Mesodermal cell (in vitro differentiated cells): Measurements from ENCODE around the gene DAPK1.
A peak's percentile ranks its signal among the peaks of the same experiment; 100 is the strongest.

Experiments used
- H3K27ac ChIP-seq: 2 replicates; pipeline ENCODE4 v1.7.0; 2013; ENCODE audit warnings: mild to moderate bottlenecking, low read depth, low read length, moderate library complexity; ENCODE audit not compliant: severe bottlenecking
- H3K36me3 ChIP-seq: 2 replicates; pipeline ENCODE4 v1.7.1; 2013; ENCODE audit warnings: mild to moderate bottlenecking, low read length, moderate library complexity; ENCODE audit not compliant: control insufficient read depth, insufficient read depth
- H3K4me1 ChIP-seq: one replicate; pipeline ENCODE4 v1.7.1; 2013; ENCODE audit warnings: mild to moderate bottlenecking, low read length; ENCODE audit not compliant: insufficient read depth, control insufficient read depth, poor library complexity, severe bottlenecking
- H3K4me3 ChIP-seq: 2 replicates; pipeline ENCODE4 v1.7.0; 2013; ENCODE audit warnings: low read length, control low read depth, mild to moderate bottlenecking; ENCODE audit not compliant: insufficient read depth, poor library complexity, severe bottlenecking; ENCODE audit errors: extremely low read depth
- H3K9me3 ChIP-seq: 2 replicates; pipeline ENCODE4 v1.7.1; 2013; ENCODE audit warnings: mild to moderate bottlenecking, low read length, moderate library complexity; ENCODE audit not compliant: control insufficient read depth
- WGBS, 2 experiments: methylation state at CpG; one replicate each; pipeline ENCODE4 v1.1.5; 2013; ENCODE audit warnings: missing lambda C conversion rate in 2 of 2; ENCODE audit not compliant: insufficient coverage in 2 of 2; 5-methylcytosine and 5-hydroxymethylcytosine counted together

DAPK1 gene

DNA sequence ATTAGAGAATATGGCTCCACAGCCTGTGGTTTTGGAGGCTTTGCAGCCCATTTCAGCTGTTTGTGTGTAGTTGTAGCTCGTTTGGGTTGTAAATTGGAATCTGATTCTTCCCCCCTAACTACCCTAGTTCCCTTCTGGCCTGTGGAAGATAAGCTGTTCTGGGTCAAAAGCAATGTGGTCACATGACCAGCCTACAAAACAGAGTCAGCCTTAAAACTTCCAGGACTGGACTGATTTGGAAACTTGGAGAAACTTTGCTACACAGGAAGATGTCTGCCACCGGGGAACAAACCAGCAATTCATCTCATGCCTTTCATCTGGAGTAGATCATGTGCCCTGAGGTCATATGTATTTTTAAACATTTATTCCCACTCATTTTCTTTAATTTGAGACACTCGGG lies 83.8 kb downstream of the DAPK1 start:
- 71% methylated on average over 1 of the region's 3 CpGs; no CpG with 5 or more reads in 1 of the 2 experiments for WGBS, 2 experiments
- H3K27ac ChIP-seq: peak overlapping the region; percentile 64

DNA sequence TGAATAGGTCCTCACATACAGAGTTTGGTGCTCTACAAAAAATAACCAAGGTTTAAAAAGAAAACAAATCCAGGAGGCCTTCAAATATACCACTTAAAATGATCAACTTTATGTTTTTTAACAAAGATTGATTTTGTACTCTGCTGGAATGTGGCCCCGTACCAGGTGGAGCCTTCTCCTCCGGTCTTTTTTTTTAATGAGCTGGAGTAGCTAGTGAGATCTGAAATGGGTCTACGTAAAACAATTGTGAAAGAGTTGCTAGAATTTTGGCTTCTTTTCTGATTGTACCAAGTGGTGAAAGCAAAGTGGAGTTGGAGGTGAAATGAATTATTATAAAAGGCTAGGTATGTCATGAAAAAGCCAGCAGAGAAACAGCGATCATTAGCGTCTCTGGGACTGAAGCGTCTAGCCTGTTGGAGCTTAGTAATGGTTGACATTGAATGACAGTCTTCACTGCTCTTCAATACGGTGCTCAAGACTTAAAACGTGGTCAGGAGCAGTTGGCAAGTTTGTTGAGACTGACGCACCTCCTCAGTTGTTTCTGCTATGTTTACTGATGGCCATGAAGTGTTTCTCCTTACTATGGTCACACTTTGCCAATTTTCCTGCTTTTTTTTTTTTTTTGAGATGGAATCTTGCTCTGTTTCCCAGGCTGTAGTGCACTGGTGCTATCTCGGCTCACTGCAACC lies 84.4 kb downstream of the DAPK1 start:
- Histone ChIP-seq H3K36me3 (no peaks in the 10 kb centered on the region), H3K27ac (peak overlapping the region; percentile 64)
- 97 to 100% methylated on average over 8 to 10 of the region's 10 CpGs for WGBS, 2 experiments

More for the DNA sequence above, 83.8 kb downstream of the DAPK1 start:
- peaks cover 36% of the 10 kb centered on the region for H3K4me1 ChIP-seq
- H3K4me3 ChIP-seq: no peak overlapping the region
- no peaks in the 10 kb centered on the region for H3K9me3 ChIP-seq
- H3K36me3 ChIP-seq: no peaks in the 10 kb centered on the region

DNA sequence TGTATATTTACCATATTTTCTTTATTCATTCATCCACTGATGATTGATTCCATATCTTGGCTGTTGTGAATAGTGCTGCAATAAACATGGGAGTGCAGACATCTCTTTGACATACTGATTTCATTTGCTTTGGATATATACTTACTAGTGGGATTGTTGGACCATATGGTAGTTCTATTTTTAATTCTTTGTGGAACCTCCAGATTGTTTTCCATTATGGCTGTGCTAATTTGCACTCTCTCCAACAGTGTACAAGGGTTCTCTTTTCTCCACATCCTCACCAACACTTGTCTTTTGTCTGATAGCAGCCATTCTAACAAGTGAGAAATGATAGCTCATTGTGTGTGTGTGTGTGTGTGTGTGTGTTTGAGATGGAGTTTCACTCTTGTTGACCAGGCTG lies 86.7 kb downstream of the DAPK1 start:
- Histone ChIP-seq H3K9me3 (no peaks in the 10 kb centered on the region), H3K4me3 (no peak overlapping the region), H3K27ac (no peak overlapping the region), H3K4me1 (peaks cover 23% of the 10 kb centered on the region), H3K36me3 (no peaks in the 10 kb centered on the region)

More for the DNA sequence above, 84.4 kb downstream of the DAPK1 start:
- Histone ChIP-seq H3K4me1 (peaks cover 33% of the 10 kb centered on the region), H3K4me3 (no peak overlapping the region), H3K9me3 (no peaks in the 10 kb centered on the region)

DNA sequence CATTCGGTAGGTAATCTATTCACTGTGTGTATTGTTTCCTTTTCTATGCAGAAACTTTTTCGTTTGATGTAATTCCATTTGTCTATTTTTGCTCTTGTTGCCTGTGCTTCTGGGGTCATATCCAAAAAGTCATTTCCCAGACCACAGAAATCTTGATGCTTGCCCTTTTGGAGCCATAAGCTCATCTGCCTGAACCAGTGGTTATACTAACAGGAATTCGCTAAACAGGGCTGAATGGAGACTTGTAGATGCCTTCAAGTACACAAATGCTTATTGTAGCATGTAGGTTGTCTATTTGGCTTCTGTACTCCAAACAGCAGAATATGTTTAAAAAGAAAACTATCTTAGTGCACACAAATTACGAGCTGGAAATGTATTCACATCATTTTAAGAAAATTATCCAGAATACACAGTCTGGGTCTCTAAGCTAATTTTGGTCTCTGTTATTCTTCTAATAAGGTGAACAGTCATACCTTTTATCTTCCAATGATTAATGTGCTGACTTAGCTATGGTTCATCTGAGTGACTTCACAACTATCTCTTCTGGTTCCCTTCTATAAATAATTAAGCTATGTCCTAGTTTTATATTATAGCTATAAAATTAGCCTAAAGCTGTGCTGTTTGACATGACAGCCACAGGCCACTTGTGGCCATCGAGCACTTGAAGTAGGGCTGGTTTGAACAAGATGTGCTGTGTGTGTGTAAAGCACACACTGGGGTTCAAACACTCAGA lies 87.6 kb downstream of the DAPK1 start:
- Histone ChIP-seq H3K36me3 (no peaks in the 10 kb centered on the region), H3K4me3 (no peak overlapping the region), H3K9me3 (no peaks in the 10 kb centered on the region), H3K27ac (no peak overlapping the region), H3K4me1 (peaks cover 15% of the 10 kb centered on the region)
- 95% methylated on average over 3 of the region's 5 CpGs; no CpG with 5 or more reads in 1 of the 2 experiments for WGBS, 2 experiments

DNA sequence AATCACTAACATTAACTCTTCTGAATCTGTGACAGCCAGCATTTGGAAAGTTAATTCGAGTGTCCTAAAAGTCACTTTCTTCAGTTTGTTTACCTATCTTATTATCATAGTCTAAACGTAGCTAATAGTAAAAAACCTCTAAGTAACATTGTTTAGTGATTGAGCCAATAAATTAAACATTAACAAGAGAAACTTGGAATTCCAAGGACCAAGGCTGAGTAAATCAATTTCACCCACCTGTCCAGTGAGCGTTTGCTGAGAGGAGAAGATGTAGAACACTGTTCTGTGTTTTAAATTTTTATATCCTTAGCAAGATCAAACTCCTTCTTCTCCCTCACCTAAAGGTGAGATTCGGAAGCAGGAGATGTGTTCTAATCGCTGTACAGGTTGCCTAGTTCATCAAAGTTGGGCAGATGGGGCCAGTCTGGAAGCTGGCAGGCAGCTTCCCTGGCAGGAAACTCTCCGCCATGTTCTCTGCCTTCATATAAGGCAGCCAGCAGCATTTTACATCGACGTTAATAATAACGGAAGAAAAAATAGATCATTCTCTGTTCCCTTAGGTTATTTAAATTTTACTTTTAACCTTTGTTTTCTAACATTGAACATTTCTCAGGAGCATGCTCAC lies 89.2 kb downstream of the DAPK1 start:
- Histone ChIP-seq H3K4me1 (peaks cover 4% of the 10 kb centered on the region), H3K27ac (no peak overlapping the region), H3K4me3 (no peak overlapping the region), H3K36me3 (no peaks in the 10 kb centered on the region), H3K9me3 (no peaks in the 10 kb centered on the region)
- 96 to 100% methylated on average over 4 to 5 of the region's 9 CpGs for WGBS, 2 experiments

DNA sequence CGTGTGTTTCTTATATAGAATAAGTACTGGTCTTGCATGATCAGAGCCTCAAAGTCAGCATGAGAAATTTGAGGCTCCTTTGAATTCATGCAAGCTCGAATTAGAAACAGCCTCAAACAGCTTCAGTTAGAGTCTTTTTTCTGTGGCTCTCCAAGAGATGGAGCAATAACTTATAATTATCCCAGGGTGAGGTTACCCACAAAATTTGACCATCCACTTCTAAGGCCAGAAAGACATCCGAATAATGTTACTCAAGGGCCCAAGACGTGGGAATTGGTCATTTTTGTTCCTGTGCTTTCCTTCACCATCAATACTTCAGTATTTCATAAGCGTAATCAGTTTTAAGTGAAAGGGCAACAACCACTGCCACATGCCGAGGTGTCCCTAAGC lies 89.7 kb downstream of the DAPK1 start:
- 84 to 96% methylated on average over 4 to 5 of the region's 6 CpGs for WGBS, 2 experiments
- Histone ChIP-seq H3K4me1 (no peaks in the 10 kb centered on the region), H3K36me3 (no peaks in the 10 kb centered on the region), H3K4me3 (no peak overlapping the region), H3K27ac (no peak overlapping the region), H3K9me3 (no peaks in the 10 kb centered on the region)

DNA sequence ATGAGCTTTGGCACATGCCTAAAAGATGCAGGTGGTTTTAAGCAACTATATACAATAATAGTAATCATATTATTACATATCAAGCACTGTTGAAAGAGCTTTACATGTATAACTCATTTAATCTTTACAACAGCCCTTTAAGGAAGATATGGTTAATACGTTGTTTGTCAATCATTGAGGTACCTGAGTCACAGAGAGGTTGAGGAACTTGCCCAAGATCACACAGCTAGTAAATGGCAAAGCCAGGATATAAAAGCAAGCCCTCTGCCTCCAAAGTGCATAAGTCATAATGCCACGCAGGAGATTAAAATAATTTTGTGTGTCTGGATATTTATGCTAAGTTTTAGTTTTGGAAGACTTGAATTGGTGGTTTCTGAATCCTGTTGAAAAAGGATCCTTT lies 90.2 kb downstream of the DAPK1 start:
- no peak overlapping the region for H3K27ac ChIP-seq
- no peaks in the 10 kb centered on the region for H3K36me3 ChIP-seq
- no peaks in the 10 kb centered on the region for H3K4me1 ChIP-seq
- H3K4me3 ChIP-seq: no peak overlapping the region
- no peaks in the 10 kb centered on the region for H3K9me3 ChIP-seq
- WGBS, 2 experiments: 100% methylated on average over 1 of the region's 2 CpGs; no CpG with 5 or more reads in 1 of the 2 experiments

DNA sequence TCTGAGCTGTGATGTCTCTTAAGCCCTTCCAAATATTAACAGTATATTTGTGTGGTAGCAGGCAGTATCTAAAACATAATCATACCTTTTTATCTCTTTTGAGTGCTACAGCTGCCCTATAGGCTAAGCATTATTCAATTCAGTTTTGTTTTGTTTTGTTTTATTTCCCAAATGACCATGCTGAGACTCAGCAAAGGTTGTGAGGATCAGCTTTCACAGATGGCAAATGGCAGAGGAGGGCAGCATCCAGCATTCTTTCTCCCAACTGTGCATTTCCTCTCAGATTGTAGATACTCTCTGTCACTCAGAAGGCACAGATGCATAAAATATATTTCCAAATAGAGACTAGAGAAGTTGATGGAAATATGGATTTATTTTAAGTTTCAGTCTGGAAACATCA lies 90.7 kb downstream of the DAPK1 start:
- Histone ChIP-seq H3K36me3 (no peaks in the 10 kb centered on the region), H3K4me3 (no peak overlapping the region), H3K4me1 (no peaks in the 10 kb centered on the region), H3K9me3 (no peaks in the 10 kb centered on the region), H3K27ac (no peak overlapping the region)

DNA sequence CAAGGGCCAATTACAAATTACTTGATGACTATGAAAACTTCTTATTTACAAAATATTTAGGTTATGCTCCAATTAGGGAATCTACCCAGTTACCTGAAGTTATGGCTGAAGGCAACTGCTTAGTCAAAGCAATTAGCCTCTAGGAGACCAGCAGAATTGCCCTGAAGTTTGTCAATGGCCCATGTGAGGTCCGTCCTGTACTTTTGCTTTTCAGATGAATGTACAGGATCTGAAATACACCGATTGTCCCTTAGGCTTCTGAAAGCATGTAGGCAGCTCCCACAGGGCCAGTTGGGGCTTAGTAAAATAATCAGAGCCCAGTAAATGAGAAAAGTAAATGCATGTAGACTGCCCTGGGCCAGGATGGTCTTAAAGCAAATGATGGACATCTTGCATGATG lies 93.3 kb downstream of the DAPK1 start:
- Histone ChIP-seq H3K4me1 (no peaks in the 10 kb centered on the region), H3K27ac (no peak overlapping the region)
- 92 to 95% methylated on average over 2 of the region's 2 CpGs for WGBS, 2 experiments

DNA sequence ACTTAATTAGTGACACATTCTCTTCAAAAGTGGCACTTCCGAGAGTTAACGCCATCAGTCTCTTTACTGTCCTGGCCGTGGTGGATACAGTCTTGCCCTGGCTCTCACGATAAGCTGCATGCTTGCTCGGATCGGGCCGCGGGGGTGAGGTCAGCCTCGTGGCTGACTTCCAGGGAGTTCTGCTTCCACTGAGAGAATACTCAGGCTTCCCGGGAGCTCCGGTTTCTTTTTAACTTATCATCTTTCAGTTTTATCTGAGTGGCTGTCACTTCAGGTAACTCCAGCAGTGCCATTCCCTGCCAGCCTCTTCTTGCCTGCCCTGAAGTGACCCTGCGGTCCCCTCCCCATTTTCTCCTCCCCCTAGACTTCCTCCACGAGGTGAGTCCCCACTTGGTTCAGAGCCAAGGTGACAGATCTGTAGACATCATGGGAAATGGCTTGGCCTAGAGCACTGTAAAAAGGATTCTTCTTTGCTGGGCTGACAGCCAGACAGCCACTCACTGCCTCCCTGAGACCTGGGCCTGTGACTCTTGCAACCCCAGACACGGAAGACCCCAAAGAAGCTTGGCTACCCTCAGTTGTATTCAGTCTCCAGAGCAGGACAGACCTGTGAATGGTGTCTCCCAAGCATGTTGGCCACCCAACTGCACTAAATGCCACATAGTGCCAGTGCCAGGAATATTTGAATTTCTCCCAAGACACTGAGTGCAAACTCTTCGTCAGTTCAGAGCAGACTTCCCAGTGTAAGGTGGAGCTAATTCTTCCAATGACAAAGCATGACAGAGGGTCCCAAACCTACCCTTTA lies 95.1 kb downstream of the DAPK1 start:
- Histone ChIP-seq H3K27ac (no peak overlapping the region), H3K4me1 (peaks cover 9% of the 10 kb centered on the region), H3K36me3 (no peaks in the 10 kb centered on the region), H3K4me3 (no peak overlapping the region), H3K9me3 (no peaks in the 10 kb centered on the region)
- 91 to 92% methylated on average over 13 to 15 of the region's 15 CpGs for WGBS, 2 experiments

More for the DNA sequence above, 93.3 kb downstream of the DAPK1 start:
- Histone ChIP-seq H3K4me3 (no peak overlapping the region), H3K9me3 (no peaks in the 10 kb centered on the region), H3K36me3 (no peaks in the 10 kb centered on the region)
